Caco-2 (cell line): Measurements from ENCODE around the gene RBP4. TPM values are rescaled to one million over a fixed set of nuclear protein-coding genes. Genes with fewer than 3 reads are reported as not detected.

Experiments
- BruUV-seq: library from RNA; stranded (reverse); fragments of 400-500 nt; replicated peaks from 2 replicates; lab custom pipeline; 2021; lab: Mats Ljungman, UMichigan
- CTCF ChIA-PET: fragments of 300-600 bp; sonication (Branson Sonifier 250); formaldehyde crosslinking; loops from one replicate; lab custom pipeline; 2022; ENCODE audit warnings: antibody characterized with exemption; lab: Charles Lee
- POLR2A ChIA-PET: fragments of 300-600 bp; sonication (Branson Sonifier 250); formaldehyde crosslinking; loops from one replicate; lab custom pipeline; 2022; ENCODE audit warnings: antibody characterized with exemption; lab: Charles Lee
- DNase-seq, 2 experiments: peaks; one replicate each; pipeline versions ENCODE4 v3.0.0 to v3.0.0-alpha.2; 2020 to 2022
- H3K27me3 ChIP-seq: replicated peaks from 2 replicates; pipeline ENCODE4 v1.6.0; 2011; ENCODE audit warnings: low read length; ENCODE audit not compliant: control insufficient read depth, insufficient read depth
- H3K36me3 ChIP-seq: 2 replicates; pipeline ENCODE4 v1.5.1; 2011; ENCODE audit warnings: low read length; ENCODE audit not compliant: control insufficient read depth, insufficient read depth
- H3K4me1 ChIP-seq: fragments of 250-450 bp; sonication (Bioruptor Pico); 2 replicates; pipeline ENCODE4 v1.5.1; 2020; ENCODE audit warnings: mild to moderate bottlenecking
- H3K4me3 ChIP-seq: 2 replicates; pipeline ENCODE4 v1.5.1; 2011; ENCODE audit warnings: low read depth, mild to moderate bottlenecking, control low read depth, low read length
- H3K9me3 ChIP-seq: fragments of 250-450 bp; sonication (Bioruptor Pico); 2 replicates; pipeline ENCODE4 v1.5.1; 2020; ENCODE audit warnings: mild to moderate bottlenecking, moderate library complexity
- H3K27ac Mint-ChIP-seq: one replicate; pipeline ENCODE4 v1.8.0; 2022; ENCODE audit warnings: mixed read lengths; ENCODE audit not compliant: unreplicated experiment
- H3K27me3 Mint-ChIP-seq: one replicate; pipeline ENCODE4 v1.8.0; 2022; ENCODE audit warnings: mixed read lengths; ENCODE audit not compliant: insufficient read depth, unreplicated experiment
- H3K36me3 Mint-ChIP-seq: one replicate; pipeline ENCODE4 v1.8.0; 2022; ENCODE audit warnings: mild to moderate bottlenecking, mixed read lengths; ENCODE audit not compliant: insufficient read depth, unreplicated experiment
- H3K4me1 Mint-ChIP-seq: one replicate; pipeline ENCODE4 v1.8.0; 2022; ENCODE audit warnings: low read depth, mixed read lengths; ENCODE audit not compliant: unreplicated experiment
- H3K4me3 Mint-ChIP-seq: one replicate; pipeline ENCODE4 v1.8.0; 2022; ENCODE audit warnings: mild to moderate bottlenecking, moderate library complexity, mixed read lengths; ENCODE audit not compliant: unreplicated experiment
- H3K9me3 Mint-ChIP-seq: one replicate; pipeline ENCODE4 v1.8.0; 2022; ENCODE audit warnings: mixed read lengths; ENCODE audit not compliant: unreplicated experiment
- CTCF ChIP-seq, 2 experiments: fragments of 200-600 bp in 1 of 2; IDR thresholded peaks; 1 replicate in 1 of 2; 2 replicates in 1 of 2; pipeline versions ENCODE4 v1.5.1 to v1.8.0; 2011 to 2022; ENCODE audit warnings: antibody characterized with exemption in 1 of 2, control low read depth in 1 of 2, inconsistent platforms in 1 of 2, low read depth in 1 of 2, low read length in 1 of 2, mild to moderate bottlenecking in 1 of 2, moderate library complexity in 1 of 2; ENCODE audit not compliant: insufficient read depth in 1 of 2, severe bottlenecking in 1 of 2, unreplicated experiment in 1 of 2
- intact Hi-C: fragments of 100-400 bp; cut with micrococcal nuclease; formaldehyde crosslinking; loops from one replicate; pipeline ENCODE4 v1.10.0; 2022; ENCODE audit not compliant: unreplicated experiment
- total RNA-seq: library from RNA; stranded (reverse); gene quantifications from 2 replicates; pipeline ENCODE4 v1.2.3, GENCODE V29; 2022

Gene RBP4
- total RNA-seq, 1 experiment from 2014 or later = 255 TPM

- TF ChIP-seq CTCF (IDR thresholded peaks at IDR 0.05; ENCODE audit: insufficient read depth in 1 of 2, low read depth in 1 of 2, low read length in 1 of 2, severe bottlenecking in 1 of 2, unreplicated experiment in 1 of 2) = no peak
- no peaks in the 10 kb centered on the region for H3K4me1 Mint-ChIP-seq
- Histone ChIP-seq H3K36me3 (no peaks in the 10 kb centered on the region), H3K4me3 (no peak overlapping the region), H3K9me3 (no peaks in the 10 kb centered on the region), H3K27me3 (no peaks in the 10 kb centered on the region), H3K4me1 (no peaks in the 10 kb centered on the region)
- H3K4me3 Mint-ChIP-seq = no peak overlapping the region
- intact Hi-C loops = no loop called here
- no peaks in the 10 kb centered on the region for H3K27me3 Mint-ChIP-seq
- H3K9me3 Mint-ChIP-seq = no peaks in the 10 kb centered on the region
- no peaks in the 10 kb centered on the region for H3K36me3 Mint-ChIP-seq
- CTCF ChIA-PET = no interaction called here
- no peak for DNase-seq
- no peak overlapping the region for H3K27ac Mint-ChIP-seq
- no TSS peak for BruUV-seq
- POLR2A ChIA-PET = no interaction called here
Measured at GRCh38 chr10:93629647-93630305, 28.7 kb upstream of the RBP4 start.

- no peak for DNase-seq
- Histone ChIP-seq H3K4me1 (no peaks in the 10 kb centered on the region), H3K27me3 (no peaks in the 10 kb centered on the region), H3K36me3 (no peaks in the 10 kb centered on the region), H3K9me3 (no peaks in the 10 kb centered on the region), H3K4me3 (no peak overlapping the region)
- Mint-ChIP-seq H3K4me1 (no peaks in the 10 kb centered on the region), H3K27me3 (no peaks in the 10 kb centered on the region), H3K36me3 (no peaks in the 10 kb centered on the region), H3K9me3 (no peaks in the 10 kb centered on the region), H3K4me3 (no peak overlapping the region), H3K27ac (no peak overlapping the region)
- no TSS peak for BruUV-seq
- POLR2A ChIA-PET = no interaction called here
- no peak for TF ChIP-seq CTCF (IDR thresholded peaks at IDR 0.05; ENCODE audit: insufficient read depth in 1 of 2, low read depth in 1 of 2, low read length in 1 of 2, severe bottlenecking in 1 of 2, unreplicated experiment in 1 of 2)
- CTCF ChIA-PET = no interaction called here
- intact Hi-C loops = no loop called here
Measured at GRCh38 chr10:93628858-93629257, 27.8 kb upstream of the RBP4 start.

- ChIA-PET CTCF (interaction anchor here (0.7 kb wide), 1 partner anchor 24 kb away, joined by 6 read pairs; no protein-coding TSS in a partner anchor), POLR2A (interaction anchor here (0.6 kb wide), 1 partner anchor 17 kb away, joined by 7 read pairs; no protein-coding TSS in a partner anchor)
- Mint-ChIP-seq H3K4me3 (no peak overlapping the region), H3K9me3 (no peaks in the 10 kb centered on the region), H3K36me3 (no peaks in the 10 kb centered on the region), H3K4me1 (no peaks in the 10 kb centered on the region), H3K27ac (no peak overlapping the region), H3K27me3 (no peaks in the 10 kb centered on the region)
- H3K4me1 ChIP-seq = no peaks in the 10 kb centered on the region
- no TSS peak for BruUV-seq
- no peaks in the 10 kb centered on the region for H3K36me3 ChIP-seq
- intact Hi-C loops = no loop called here
- DNase-seq = no peak
- TF ChIP-seq CTCF (IDR thresholded peaks at IDR 0.05; ENCODE audit: insufficient read depth in 1 of 2, low read depth in 1 of 2, low read length in 1 of 2, severe bottlenecking in 1 of 2, unreplicated experiment in 1 of 2) = no peak
- no peaks in the 10 kb centered on the region for H3K27me3 ChIP-seq
- no peak overlapping the region for H3K4me3 ChIP-seq
- no peaks in the 10 kb centered on the region for H3K9me3 ChIP-seq
Measured at GRCh38 chr10:93622942-93623341, 21.9 kb upstream of the RBP4 start.
